HG03060 (cell line): Measurements from ENCODE around the gene FUCA1.
"Not testable (repeated sequence)": the region's sequence is repeated elsewhere in the genome, so short reads cannot be mapped to it uniquely, and the experiment has no call there.

Experiments
- ATAC-seq: cut with Tn5 transposase; IDR thresholded peaks from one replicate; pipeline ENCODE4 v1.9.1; 2021; ENCODE audit warnings: low read depth, moderate number of reproducible peaks; ENCODE audit not compliant: unreplicated experiment

FUCA1 gene

DNA sequence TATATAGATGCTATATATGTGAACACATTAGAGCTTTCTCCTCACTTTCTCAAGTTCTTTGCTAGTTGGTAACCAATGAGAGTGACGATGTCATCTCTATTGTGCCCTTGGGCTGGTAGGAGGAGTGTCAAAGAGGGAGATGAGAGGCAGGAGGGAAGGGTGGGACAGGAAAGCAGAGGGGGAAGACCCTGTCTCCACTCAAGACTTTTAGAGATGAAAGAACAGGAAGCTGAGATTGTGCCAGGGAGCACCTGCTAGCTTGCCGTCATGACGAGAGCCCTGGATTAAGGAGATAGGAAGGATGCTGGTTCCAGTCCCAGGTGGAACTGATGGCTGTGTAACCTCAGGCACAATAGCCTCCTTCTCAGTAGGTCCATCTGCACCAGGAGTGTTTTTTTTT, 28.4 kb upstream of the FUCA1 start:
- ATAC-seq = no peak

DNA sequence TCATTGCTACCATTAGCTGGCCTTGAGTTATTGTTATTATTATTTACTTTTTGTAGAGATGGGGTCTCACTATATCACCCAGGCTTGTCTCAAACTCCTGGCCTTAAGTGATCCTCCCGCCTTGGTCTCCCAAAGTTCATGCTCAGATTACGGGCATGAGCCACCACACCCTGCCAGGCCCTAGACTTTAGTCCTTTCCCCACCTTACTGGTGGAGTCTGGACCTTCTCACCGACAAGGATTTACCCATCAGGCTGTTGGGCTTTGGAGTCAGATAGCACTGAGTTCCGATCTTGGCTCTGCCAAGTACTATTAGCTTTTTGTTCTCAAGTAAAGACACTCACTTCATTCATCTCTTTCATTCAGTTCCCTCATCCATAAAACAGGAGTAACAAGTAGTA, 27.9 kb upstream of the FUCA1 start:
- no peak for ATAC-seq

- no peak for ATAC-seq
Measured at GRCh38 chr1:23895082-23895481, 27.0 kb upstream of the FUCA1 start.

DNA sequence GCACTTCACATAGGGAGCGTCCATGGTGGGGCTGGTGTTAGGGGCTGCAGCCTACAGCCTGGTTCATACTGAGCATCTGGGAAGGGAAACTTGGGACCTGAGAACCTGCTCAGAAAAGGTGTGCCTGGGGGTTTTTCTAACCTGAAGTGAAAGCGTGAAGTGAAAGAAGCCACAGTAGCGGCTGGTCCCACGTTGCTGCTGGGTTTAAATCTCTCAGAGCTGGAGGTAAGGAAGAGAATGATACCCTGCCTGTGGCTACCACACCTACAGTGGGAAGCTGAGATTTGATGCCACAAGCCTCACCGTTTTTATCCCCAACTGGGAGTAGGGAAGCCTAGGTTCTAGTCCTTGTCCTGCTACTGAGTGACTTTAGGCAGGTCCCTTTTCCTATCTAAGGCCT, 21.0 kb upstream of the FUCA1 start:
- no peak for ATAC-seq

- ATAC-seq = no peak
Measured at GRCh38 chr1:23885222-23885621, 17.1 kb upstream of the FUCA1 start.

- no peak for ATAC-seq
Measured at GRCh38 chr1:23882746-23883145, 14.7 kb upstream of the FUCA1 start.

- no peak for ATAC-seq
Measured at GRCh38 chr1:23879809-23880208, 11.7 kb upstream of the FUCA1 start.

- no peak for ATAC-seq
Measured at GRCh38 chr1:23878668-23879067, 10.6 kb upstream of the FUCA1 start.

DNA sequence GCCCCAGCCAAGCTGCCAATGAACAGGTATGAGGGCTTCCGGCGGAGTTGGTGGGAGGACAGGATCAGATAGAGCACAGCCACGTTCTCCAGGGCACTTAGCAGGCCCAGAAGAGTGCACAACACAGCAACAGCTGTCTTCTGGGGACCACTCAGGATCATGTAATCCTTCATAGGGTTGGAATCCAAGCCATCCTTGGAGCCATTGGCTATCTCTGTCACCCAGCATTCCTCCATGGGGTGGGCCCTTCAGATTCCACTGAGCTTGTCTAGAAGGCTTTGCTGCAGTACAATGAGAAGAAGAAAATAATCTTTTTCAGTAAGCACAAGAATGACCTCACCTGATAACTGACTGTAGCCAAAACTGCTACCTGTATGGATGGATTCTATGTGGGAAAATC, 7.3 kb upstream of the FUCA1 start:
- no peak for ATAC-seq

DNA sequence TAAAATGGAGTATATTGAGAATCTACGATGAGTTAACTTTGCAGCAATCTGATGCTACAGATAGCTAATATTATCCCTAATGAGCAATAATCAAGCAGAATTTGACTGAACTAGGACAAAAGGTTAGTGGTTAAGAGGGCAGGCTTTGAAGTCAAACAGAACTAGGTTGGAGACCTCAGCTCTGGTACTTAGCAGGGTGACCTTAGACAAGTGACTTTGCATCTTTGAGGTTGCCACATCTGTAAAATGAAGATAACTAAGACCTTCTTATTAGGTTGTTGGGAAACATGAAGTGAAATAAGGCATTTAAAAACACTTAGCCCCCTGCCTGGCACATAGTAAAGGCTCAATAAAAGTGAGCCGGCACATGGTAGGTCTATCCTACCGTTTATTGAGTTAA, 4.3 kb upstream of the FUCA1 start:
- ATAC-seq = no peak

- no peak for ATAC-seq
Measured at GRCh38 chr1:23869051-23869450, 961 bp upstream of the FUCA1 start.

DNA sequence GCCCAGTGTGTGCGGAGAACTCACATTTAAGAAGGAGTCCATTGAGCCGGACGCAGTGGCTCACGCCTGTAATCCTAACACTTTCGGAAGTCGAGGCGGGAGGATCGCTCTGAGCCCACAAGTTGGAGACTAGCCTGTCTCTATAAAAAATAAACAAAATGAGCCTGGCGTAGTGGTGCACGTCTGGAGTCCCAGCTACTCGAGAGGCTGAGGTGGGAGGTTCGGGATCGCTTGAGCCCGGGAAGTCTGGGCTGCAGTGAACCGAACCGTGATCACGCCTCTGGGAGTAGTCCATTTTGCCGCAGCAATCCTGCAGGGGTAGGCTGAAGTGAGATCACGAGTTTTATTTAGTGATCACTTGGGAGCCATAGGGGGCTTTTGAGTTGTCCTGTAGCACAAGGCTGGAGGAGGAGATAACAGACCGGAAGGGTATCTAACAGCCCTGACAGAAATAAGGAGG, 497 bp upstream of the FUCA1 start:
- no peak for ATAC-seq

DNA sequence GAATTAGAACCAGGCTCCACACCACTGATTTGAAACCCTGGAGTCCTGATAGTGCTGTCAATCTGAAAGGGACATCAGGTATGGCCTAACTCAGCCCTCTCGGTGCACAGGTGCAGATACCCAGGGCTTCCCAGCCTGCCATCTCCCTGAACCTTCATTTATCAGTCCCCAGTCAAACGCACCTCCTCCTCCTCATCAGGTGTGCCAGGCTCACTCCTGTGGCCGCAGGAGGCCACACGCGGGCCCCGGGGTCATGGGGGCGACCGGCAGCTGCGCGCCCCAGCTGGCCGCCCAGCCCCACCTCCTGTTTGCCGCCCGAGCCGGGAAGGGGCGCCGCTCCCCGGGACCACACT, 572 bp downstream of the FUCA1 start:
- ATAC-seq = no peak

DNA sequence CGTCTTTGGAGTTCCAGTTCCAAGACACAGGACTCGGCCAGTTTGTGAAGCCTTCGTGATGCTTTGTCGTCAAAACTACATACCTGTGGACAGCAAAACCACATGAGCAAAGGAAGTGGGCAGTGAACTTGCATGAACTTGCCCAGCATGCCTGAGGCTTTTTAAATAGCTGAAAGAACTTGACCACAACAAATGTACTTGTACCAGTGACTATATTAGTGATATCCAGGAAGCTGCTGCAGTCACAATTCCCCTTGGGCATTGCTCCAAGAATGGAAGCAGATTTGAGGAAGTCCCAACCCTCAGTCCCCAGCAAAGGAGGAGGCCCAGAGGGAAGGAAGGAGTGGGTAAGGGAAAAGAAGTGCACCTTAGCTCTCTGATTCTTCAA, 2.6 kb downstream of the FUCA1 start:
- ATAC-seq = no peak

- no peak for ATAC-seq
Measured at GRCh38 chr1:23864801-23865542, 3.1 kb downstream of the FUCA1 start.

GRCh38 chr1:23862640-23863039, 5.5 kb downstream of the FUCA1 start:
- ATAC-seq = no peak

GRCh38 chr1:23854568-23854967, 13.5 kb downstream of the FUCA1 start:
- no peak for ATAC-seq

DNA sequence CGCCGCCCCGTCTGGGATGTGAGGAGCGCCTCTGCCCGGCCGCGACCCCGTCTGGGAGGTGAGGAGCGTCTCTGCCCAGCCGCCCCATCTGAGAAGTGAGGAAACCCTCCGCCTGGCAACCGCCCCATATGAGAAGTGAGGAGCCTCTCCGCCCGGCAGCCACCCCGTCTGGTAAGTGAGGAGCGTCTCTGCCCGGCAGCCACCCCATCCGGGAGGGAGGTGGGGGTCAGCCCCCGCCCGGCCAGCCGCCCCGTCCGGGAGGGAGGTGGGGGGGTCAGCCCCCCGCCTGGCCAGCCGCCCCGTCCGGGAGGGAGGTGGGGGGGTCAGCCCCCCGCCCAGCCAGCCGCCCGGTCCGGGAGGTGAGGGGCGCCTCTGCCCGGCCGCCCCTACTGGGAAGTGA, 15.0 kb downstream of the FUCA1 start:
- not testable (repeated sequence) for ATAC-seq

DNA sequence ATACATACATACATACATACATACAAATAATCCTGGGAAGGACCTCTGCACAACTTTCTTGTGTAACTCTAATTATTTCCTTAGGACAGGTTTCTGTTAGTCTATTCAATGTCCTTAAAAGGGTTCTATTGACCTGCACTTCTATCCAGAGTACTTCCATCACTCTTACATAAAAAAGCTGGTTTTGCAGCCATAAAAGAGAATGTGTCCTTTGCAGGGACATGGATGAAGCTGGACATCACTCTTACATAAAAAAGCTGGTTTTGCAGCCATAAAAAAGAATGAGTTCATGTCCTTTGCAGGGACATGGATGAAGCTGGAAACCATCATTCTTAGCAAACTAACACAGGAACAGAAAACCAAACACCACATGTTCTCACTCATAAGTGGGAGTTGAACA, 16.7 kb downstream of the FUCA1 start:
- not testable (repeated sequence) for ATAC-seq

DNA sequence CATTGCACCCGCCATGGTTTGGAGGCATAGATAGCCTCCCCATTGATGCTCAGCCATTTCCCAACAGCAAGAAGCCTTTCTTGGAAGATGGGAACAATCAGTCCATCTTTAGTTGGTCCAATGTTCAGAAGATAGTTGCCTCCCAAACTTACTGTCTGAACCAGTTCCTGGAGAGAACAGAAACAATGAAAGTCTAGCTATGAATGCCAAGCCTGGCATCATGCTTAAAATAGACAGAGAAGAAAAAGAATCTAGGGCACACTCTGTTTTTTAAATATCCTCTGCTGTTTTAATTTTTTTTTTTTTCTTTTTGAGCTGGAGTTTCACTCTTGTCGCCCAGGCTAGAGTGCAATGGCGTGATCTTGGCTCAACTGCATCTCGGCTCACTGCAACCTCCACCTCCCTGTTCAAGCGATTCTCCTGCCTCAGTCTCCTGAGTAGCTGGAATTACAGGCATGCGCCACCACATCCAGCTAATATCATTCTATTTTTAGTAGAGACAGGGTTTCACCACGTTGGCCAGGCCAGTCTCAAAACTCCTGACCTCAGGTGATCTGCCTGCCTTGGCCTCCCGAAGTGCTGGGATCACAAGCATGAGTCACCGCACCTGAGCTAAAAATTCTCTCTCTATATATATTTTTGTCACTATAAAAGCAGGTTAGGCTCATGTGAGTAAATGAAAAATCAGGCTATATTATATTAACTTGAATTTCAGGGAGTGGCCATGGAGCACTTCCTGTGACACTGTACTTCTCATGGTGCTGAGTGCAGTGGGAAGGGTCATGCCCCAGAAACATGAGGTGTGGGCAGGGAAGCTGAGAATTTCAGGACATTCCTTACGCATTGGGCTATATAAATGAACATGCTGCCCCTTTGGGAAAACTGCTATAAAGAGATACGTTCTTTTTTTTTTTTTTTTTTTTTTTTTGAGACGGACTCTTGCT, 19.1 kb downstream of the FUCA1 start:
- ATAC-seq = no peak

GRCh38 chr1:23847482-23848095, 20.5 kb downstream of the FUCA1 start:
- not testable (repeated sequence) for ATAC-seq
